H4 (cell line): Measurements from ENCODE around the gene STX7. TPM values are rescaled to one million over a fixed set of nuclear protein-coding genes. Genes with fewer than 3 reads are reported as not detected.
"Not testable (repeated sequence)": the region's sequence is repeated elsewhere in the genome, so short reads cannot be mapped to it uniquely, and the experiment has no call there.

Experiments
- DNase-seq: peaks from one replicate; pipeline ENCODE4 v3.0.0-alpha.2; 2015; ENCODE audit warnings: low spot score
- total RNA-seq: library from RNA; depleted of rRNA; stranded (reverse); fragments of >200 nt; shearing (Covaris generic); gene quantifications from 2 replicates; pipeline ENCODE4 v1.2.3, GENCODE V29; 2014; rRNA removed

STX7 gene
- 7.9 and 11.2 TPM in 2 replicates for total RNA-seq

GRCh38 chr6:132512638-132513632, at the start of gene STX7:
STX7 (minus strand) TSS chr6:132513116; CDS start chr6:132503530, 9,586 bp downstream.
- DNase-seq = peak; percentile 60

- not testable (repeated sequence) for DNase-seq
Measured at GRCh38 chr6:132560087-132560486, 47.2 kb upstream of the STX7 start.

- DNase-seq = no peak
Measured at GRCh38 chr6:132552372-132552771, 39.5 kb upstream of the STX7 start, which contains the start of gene TAAR8. TAAR8 (plus strand) TSS chr6:132552672; CDS start chr6:132552693, 21 bp downstream.

GRCh38 chr6:132551214-132551613, 38.3 kb upstream of the STX7 start:
- no peak for DNase-seq

- DNase-seq = no peak
Measured at GRCh38 chr6:132548746-132549463, 36.0 kb upstream of the STX7 start.

GRCh38 chr6:132544826-132545225, 31.9 kb upstream of the STX7 start:
- no peak for DNase-seq

- DNase-seq = no peak
Measured at GRCh38 chr6:132537977-132538376, 25.1 kb upstream of the STX7 start, which contains the start of gene TAAR9. TAAR9 (plus strand) TSS chr6:132538277; CDS start chr6:132538290, 13 bp downstream.

GRCh38 chr6:132537145-132537544, 24.2 kb upstream of the STX7 start:
- DNase-seq = no peak

- DNase-seq = not testable (repeated sequence)
Measured at GRCh38 chr6:132534546-132534945, 21.6 kb upstream of the STX7 start.

- DNase-seq = peak; percentile 15
Measured at GRCh38 chr6:132530293-132530974, 17.5 kb upstream of the STX7 start.

GRCh38 chr6:132527791-132528190, 14.9 kb upstream of the STX7 start:
- DNase-seq = no peak

- no peak for DNase-seq
Measured at GRCh38 chr6:132526461-132526860, 13.5 kb upstream of the STX7 start.

GRCh38 chr6:132525866-132526265, 12.9 kb upstream of the STX7 start:
- no peak for DNase-seq

GRCh38 chr6:132524646-132525045, 11.7 kb upstream of the STX7 start:
- DNase-seq = no peak

GRCh38 chr6:132520953-132521352, 8.0 kb upstream of the STX7 start:
- DNase-seq = no peak

GRCh38 chr6:132515386-132515785, 2.5 kb upstream of the STX7 start:
- no peak for DNase-seq

- no peak for DNase-seq
Measured at GRCh38 chr6:132513831-132514545, 1.1 kb upstream of the STX7 start.

GRCh38 chr6:132512342-132512637, 626 bp downstream of the STX7 start:
- DNase-seq = no peak

GRCh38 chr6:132511831-132512220, 1.1 kb downstream of the STX7 start:
- no peak for DNase-seq

- no peak for DNase-seq
Measured at GRCh38 chr6:132511210-132511830, 1.6 kb downstream of the STX7 start.
